PC-9 (cell line): ENCODE data around the gene HIGD1B.

Experiments used
- CTCF ChIP-seq: fragments of 200-600 bp; sonication (generic); conservative IDR thresholded peaks from 2 replicates; pipeline ENCODE4 v1.6.1; 2017; ENCODE audit warnings: mixed run types, antibody characterized with exemption, mild to moderate bottlenecking, moderate library complexity
- EZH2 ChIP-seq: fragments of 200-600 bp; sonication (generic); IDR thresholded peaks from 2 replicates; pipeline ENCODE4 v1.8.0; 2017; ENCODE audit warnings: antibody characterized with exemption, low read depth

GRCh38 chr17:44892250-44892649 is 44.6 kb downstream of the HIGD1B start:
- TF ChIP-seq CTCF (no peak), EZH2 (no peak)
